ENCODE data around the gene KANK3.

DNA sequence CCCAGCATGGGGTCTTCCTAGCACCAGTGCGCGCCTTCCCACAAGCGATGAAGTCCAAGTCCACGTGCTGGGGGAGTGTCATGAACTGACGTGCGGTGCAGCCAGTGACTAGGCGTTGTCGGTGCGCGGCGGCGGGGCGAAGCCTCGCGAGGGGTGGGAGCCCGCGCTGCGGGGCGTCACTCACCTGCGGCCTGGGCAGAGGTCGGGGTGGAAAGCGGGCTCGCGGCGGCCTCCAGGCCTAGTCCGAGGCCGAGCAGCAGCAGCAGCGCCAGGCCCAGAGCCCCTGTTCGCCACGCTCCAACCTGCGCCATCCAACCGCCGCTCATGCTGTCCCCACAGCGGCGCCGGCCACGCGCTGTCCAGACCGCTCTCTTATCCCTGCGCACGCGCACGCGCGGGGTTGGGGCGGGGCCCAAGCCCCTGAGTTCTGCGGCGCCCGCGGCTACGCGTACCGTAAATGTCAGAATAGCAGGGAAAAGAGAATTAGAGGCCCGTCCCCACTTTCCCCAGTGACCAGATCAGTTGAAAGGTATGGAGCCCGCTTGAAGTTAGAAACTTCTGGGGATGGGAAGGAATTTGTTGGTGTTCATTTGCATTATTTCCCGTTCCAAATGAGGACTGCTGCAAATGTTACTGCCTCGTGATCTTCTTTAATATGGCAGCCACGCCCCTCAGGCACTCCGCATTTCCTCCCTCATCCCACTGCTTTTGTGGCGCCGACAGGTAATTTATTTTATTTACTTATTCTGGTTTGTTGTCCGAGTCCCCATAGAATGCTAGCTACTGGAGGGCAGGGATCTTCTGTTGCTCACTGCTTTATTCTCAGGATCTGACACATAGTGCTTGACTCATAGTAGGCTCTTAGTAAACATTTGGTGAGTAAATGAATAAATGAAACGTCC lies 34.8 kb downstream of the KANK3 start, which contains the start of gene CD320:
- TF ChIP-seq, protein P1, sequence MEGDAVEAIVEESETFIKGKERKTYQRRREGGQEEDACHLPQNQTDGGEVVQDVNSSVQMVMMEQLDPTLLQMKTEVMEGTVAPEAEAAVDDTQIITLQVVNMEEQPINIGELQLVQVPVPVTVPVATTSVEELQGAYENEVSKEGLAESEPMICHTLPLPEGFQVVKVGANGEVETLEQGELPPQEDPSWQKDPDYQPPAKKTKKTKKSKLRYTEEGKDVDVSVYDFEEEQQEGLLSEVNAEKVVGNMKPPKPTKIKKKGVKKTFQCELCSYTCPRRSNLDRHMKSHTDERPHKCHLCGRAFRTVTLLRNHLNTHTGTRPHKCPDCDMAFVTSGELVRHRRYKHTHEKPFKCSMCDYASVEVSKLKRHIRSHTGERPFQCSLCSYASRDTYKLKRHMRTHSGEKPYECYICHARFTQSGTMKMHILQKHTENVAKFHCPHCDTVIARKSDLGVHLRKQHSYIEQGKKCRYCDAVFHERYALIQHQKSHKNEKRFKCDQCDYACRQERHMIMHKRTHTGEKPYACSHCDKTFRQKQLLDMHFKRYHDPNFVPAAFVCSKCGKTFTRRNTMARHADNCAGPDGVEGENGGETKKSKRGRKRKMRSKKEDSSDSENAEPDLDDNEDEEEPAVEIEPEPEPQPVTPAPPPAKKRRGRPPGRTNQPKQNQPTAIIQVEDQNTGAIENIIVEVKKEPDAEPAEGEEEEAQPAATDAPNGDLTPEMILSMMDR (IDR thresholded peaks at IDR 0.05; ENCODE audit: low read depth, low read length): no peak
- TF ChIP-seq MYC (IDR thresholded peaks at IDR 0.05; ENCODE audit: low read depth, low read length) (peak; percentile 99), POLR2A (IDR thresholded peaks at IDR 0.05; ENCODE audit: extremely low read depth, insufficient read length) (peak; percentile 98)
- TF ChIP-seq, protein P2, sequence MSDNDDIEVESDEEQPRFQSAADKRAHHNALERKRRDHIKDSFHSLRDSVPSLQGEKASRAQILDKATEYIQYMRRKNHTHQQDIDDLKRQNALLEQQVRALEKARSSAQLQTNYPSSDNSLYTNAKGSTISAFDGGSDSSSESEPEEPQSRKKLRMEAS (IDR thresholded peaks at IDR 0.05; ENCODE audit: low read depth, low read length): peak; percentile 99
